ENCODE results near the gene TRMT10B.

TRMT10B gene

GRCh38 chr9:37730256-37730655 lies 23.3 kb upstream of the TRMT10B start:
- TF ChIP-seq FOXP2 (optimal IDR thresholded peaks at IDR 0.05; ENCODE audit: borderline replicate concordance, extremely low read depth, extremely low read length, insufficient read depth) (no peak), SIN3A (IDR thresholded peaks at IDR 0.05; ENCODE audit: borderline replicate concordance, insufficient read depth, low read length) (no peak), POLR2AphosphoS5 (IDR thresholded peaks at IDR 0.05; ENCODE audit: low read depth, low read length) (no peak), TAF1 (IDR thresholded peaks at IDR 0.05; ENCODE audit: borderline replicate concordance, insufficient read depth, low read length) (no peak)

- TF ChIP-seq FOXP2 (optimal IDR thresholded peaks at IDR 0.05; ENCODE audit: borderline replicate concordance, extremely low read depth, extremely low read length, insufficient read depth) (no peak), TAF1 (IDR thresholded peaks at IDR 0.05; ENCODE audit: borderline replicate concordance, insufficient read depth, low read length) (no peak), SIN3A (IDR thresholded peaks at IDR 0.05; ENCODE audit: borderline replicate concordance, insufficient read depth, low read length) (no peak), POLR2AphosphoS5 (IDR thresholded peaks at IDR 0.05; ENCODE audit: low read depth, low read length) (no peak)
Observed at GRCh38 chr9:37730839-37731238, 22.8 kb upstream of the TRMT10B start.

GRCh38 chr9:37732086-37732741 lies 21.4 kb upstream of the TRMT10B start:
- TF ChIP-seq FOXP2 (optimal IDR thresholded peaks at IDR 0.05; ENCODE audit: borderline replicate concordance, extremely low read depth, extremely low read length, insufficient read depth) (no peak), TAF1 (IDR thresholded peaks at IDR 0.05; ENCODE audit: borderline replicate concordance, insufficient read depth, low read length) (no peak), POLR2AphosphoS5 (IDR thresholded peaks at IDR 0.05; ENCODE audit: low read depth, low read length) (no peak), REST (IDR thresholded peaks at IDR 0.05; ENCODE audit: insufficient read depth in 1 of 2, low read depth in 2 of 2, low read length in 2 of 2) (no peak), SIN3A (IDR thresholded peaks at IDR 0.05; ENCODE audit: borderline replicate concordance, insufficient read depth, low read length) (no peak)

- TF ChIP-seq TAF1 (IDR thresholded peaks at IDR 0.05; ENCODE audit: borderline replicate concordance, insufficient read depth, low read length) (no peak), REST (IDR thresholded peaks at IDR 0.05; ENCODE audit: insufficient read depth in 1 of 2, low read depth in 2 of 2, low read length in 2 of 2) (no peak), POLR2AphosphoS5 (IDR thresholded peaks at IDR 0.05; ENCODE audit: low read depth, low read length) (no peak), SIN3A (IDR thresholded peaks at IDR 0.05; ENCODE audit: borderline replicate concordance, insufficient read depth, low read length) (no peak)
Observed at GRCh38 chr9:37732952-37733351, 20.7 kb upstream of the TRMT10B start.

- TF ChIP-seq FOXP2 (optimal IDR thresholded peaks at IDR 0.05; ENCODE audit: borderline replicate concordance, extremely low read depth, extremely low read length, insufficient read depth), result no peak
- TF ChIP-seq SIN3A (IDR thresholded peaks at IDR 0.05; ENCODE audit: borderline replicate concordance, insufficient read depth, low read length), result no peak
- no peak for TF ChIP-seq TAF1 (IDR thresholded peaks at IDR 0.05; ENCODE audit: borderline replicate concordance, insufficient read depth, low read length)
- TF ChIP-seq POLR2AphosphoS5 (IDR thresholded peaks at IDR 0.05; ENCODE audit: low read depth, low read length), result no peak
- no peak for TF ChIP-seq REST (IDR thresholded peaks at IDR 0.05; ENCODE audit: insufficient read depth in 1 of 2, low read depth in 2 of 2, low read length in 2 of 2)
Observed at GRCh38 chr9:37739222-37739621, 14.4 kb upstream of the TRMT10B start.

- TF ChIP-seq TAF1 (IDR thresholded peaks at IDR 0.05; ENCODE audit: borderline replicate concordance, insufficient read depth, low read length), result no peak
- no peak for TF ChIP-seq FOXP2 (optimal IDR thresholded peaks at IDR 0.05; ENCODE audit: borderline replicate concordance, extremely low read depth, extremely low read length, insufficient read depth)
- TF ChIP-seq REST (IDR thresholded peaks at IDR 0.05; ENCODE audit: insufficient read depth in 1 of 2, low read depth in 2 of 2, low read length in 2 of 2), result no peak
- TF ChIP-seq POLR2AphosphoS5 (IDR thresholded peaks at IDR 0.05; ENCODE audit: low read depth, low read length), result no peak
Observed at GRCh38 chr9:37740128-37740527, 13.5 kb upstream of the TRMT10B start.
